AG09319 (cell line): ENCODE measurements around the gene BBS9.

Experiments
- DNase-seq: peaks from one replicate; pipeline ENCODE4 v3.0.0-alpha.2; 2010; ENCODE audit warnings: low read depth; ENCODE audit errors: extremely low read depth
- TF ChIP-seq, protein P1 (sequence below): IDR thresholded peaks from 2 replicates; pipeline ENCODE4 v1.5.1; 2011; ENCODE audit warnings: low read depth, mild to moderate bottlenecking, inconsistent platforms, low read length, moderate library complexity

BBS9 gene

DNA sequence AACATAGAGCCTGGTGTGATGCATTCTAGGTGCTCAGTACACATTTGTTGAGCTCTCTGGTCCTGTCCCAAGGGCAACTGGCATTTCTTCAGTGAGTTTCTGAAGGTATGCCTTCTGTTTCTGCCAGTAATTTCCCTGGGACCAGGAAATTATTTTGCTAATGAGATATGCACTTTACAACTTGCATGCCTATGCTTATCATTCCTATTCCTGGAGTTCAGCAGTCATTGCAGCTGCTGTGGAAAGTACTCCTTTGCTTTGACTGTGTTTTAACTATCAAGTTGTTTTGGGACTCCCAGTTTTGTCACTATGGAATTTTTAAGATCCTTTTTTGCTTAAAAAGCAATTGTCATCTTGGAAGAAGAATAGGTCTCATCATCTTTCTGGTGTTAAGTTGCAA is 283.0 kb downstream of the BBS9 start:
- no peak for DNase-seq

DNA sequence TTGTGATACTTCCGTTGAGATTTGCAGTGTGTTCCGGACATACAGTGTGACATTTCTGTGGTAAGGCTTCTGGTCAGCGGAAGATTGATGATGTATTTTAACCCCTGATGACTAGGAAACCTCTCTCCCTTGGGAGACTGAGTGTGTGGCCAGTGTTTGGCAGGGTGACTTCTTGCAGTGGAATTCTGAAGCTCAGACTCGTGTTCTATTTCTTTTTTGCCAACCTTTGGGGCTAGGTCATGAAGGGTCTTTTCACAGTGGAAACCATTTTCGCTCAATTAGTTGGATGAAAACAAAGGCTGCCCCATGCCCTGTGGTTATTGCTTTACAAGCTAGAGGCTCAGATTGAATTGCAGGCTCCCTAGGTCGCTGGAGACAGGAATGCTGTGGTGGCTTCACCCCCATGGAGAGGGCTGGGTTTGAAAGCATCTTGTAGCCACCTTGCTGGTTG is 288.9 kb downstream of the BBS9 start:
- TF ChIP-seq, protein P1, sequence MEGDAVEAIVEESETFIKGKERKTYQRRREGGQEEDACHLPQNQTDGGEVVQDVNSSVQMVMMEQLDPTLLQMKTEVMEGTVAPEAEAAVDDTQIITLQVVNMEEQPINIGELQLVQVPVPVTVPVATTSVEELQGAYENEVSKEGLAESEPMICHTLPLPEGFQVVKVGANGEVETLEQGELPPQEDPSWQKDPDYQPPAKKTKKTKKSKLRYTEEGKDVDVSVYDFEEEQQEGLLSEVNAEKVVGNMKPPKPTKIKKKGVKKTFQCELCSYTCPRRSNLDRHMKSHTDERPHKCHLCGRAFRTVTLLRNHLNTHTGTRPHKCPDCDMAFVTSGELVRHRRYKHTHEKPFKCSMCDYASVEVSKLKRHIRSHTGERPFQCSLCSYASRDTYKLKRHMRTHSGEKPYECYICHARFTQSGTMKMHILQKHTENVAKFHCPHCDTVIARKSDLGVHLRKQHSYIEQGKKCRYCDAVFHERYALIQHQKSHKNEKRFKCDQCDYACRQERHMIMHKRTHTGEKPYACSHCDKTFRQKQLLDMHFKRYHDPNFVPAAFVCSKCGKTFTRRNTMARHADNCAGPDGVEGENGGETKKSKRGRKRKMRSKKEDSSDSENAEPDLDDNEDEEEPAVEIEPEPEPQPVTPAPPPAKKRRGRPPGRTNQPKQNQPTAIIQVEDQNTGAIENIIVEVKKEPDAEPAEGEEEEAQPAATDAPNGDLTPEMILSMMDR, result no peak
- DNase-seq, result no peak

More for the DNA sequence above, 283.0 kb downstream of the BBS9 start:
- TF ChIP-seq, protein P1, result no peak

DNA sequence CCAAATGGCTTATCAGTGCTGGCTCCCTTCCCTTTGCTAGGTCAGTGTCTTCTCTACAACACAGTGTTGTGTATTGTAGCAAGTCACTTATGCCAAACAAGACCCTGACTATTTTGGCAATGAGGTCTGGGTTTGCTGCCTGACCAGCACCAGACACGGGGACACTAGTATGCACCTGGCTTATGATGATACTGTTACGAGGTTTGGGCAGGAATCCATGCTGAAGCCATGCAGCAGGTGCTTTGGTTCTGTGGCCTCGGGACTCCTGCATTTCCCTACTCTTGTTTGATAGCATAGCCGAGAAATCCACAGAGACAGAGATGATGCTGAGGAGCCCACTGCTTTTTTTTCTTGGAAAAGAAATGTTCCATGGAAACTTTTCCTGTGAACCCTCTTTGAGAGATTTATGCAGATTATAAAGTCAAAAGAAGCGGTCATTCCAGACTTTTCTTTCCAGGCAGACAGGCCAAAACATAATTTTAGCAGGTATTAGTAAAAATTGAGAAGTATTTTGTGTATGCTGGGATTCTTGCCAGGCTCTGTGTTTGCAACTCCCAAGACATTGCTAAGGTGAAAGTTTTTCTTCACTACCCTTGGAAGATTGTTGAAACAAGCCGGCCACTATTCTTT is 291.1 kb downstream of the BBS9 start:
- TF ChIP-seq, protein P1, result no peak
- DNase-seq, result no peak

DNA sequence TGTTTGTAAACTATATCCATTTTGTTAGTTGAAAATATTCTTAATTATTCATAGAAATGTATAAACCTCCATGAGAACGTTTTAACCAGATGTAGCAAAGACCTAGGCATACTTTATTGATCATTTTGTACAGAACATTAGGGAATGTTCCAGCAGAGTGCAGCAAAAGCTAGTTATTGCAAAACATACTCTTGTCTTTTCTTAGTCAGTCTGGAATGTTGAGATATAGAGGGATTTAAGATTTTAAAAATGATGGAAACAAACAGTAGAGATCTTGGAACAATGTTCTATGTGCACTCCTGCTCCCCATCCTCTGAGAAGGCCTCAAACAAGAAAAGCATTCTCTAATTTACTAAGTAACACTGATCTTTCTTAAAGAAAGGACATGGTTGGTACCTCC is 292.1 kb downstream of the BBS9 start:
- TF ChIP-seq, protein P1, result peak; percentile 14

DNA sequence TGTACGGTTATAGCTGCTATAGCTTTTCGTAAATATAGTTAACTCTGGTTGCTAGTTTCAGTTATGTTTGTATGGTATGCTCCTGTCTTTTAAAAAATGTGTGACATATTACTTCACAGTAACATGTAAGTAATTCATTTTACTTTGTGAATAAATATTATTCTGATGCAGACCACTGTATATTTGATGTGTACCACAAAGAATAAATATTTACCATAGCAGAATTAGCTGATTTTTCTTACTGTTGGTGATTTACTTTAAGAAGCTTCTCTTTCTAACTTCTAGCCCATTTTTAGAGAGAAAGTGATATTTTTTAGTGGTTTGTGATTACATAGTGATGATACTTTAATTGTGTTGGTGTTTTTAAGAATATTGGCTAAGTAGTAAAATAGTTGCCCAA is 292.8 kb downstream of the BBS9 start:
- DNase-seq, result no peak

More for the DNA sequence above, 292.1 kb downstream of the BBS9 start:
- no peak for DNase-seq

DNA sequence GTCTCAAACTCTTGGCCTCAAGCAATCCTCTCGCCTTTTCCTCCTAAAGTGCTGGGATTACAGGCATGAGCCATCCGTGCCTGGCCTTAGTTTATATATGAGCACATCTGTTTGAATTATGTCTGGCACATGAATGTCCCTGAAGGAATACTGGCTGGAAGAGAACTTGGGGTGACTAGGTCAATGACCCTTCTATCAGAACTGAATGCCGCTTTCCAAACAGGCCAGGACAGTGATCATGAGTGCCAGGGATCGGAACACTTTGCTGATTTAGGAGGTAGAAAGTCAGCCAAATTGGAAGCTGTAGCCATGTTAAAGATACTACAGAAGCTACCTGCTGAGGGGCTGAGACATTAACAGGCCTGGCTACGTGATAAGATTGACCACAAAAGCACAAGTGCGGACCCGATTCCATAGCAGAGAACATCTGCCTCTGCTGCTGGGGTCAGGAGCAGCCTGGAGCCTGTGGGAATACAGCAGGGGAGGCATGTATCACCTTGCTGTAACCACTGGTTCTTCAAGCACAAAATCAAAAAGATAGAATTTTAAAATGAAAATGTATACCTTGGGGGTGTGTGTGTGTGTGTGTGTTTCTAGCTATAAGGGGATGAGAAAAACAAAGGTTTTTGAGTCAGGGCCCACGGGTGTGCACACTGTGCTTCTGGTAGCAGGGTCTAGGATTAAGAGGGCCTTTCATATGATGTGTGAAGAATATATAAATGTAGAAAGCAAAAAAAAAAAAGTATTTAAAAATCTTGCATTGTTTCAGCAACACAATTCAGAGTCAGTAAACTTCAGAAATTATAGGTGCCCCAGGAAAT is 293.7 kb downstream of the BBS9 start:
- TF ChIP-seq, protein P1, result no peak
- no peak for DNase-seq

More for the DNA sequence above, 292.8 kb downstream of the BBS9 start:
- TF ChIP-seq, protein P1, result no peak

DNA sequence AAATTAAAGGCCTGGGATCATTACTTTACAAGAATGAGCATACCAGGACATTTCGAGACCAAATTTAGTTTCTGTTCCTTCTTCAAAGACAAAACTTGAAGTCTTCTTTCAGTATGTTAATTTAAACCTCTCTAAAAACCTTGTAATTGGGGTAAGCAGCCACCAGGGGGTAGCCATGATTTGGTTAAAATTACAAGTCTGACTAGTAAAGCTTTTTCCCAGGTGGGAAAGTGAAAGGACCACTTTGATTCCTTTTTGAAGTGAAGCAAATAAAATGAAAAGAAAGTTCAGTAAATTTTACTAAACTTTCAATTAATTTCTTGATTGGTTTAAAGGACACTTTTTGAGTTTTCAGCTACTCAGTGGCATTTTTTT is 294.3 kb downstream of the BBS9 start:
- no peak for DNase-seq
- TF ChIP-seq, protein P1, result no peak
